ENCODE measurements around the gene TBC1D1. TPM values are rescaled to one million over a fixed set of nuclear protein-coding genes. Genes with fewer than 3 reads are reported as not detected.
A peak's percentile ranks its signal among the peaks of the same experiment; 100 is the strongest.

The TBC1D1 gene
- total RNA-seq, 1 donor = 66.6 TPM

DNA sequence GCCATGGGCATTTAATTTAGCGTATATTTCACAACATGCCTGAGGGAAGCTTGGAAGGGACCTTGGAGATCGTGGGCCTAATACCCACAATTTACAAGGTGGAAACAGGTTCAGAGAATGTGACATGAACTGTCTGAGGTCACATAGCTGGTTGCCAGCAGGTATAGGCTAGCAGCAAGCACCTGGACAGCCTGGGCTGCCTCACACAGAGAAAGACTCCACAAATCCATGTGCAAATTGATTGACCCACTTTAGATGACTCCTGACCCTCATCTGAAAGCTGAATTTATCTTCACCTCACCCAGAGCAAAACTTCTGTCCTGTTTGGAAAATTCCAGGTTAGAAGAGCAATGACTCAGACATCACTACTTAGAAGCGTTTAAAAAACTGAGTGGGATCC is 75.2 kb downstream of the TBC1D1 start:
- no peaks in the 10 kb centered on the region for H3K36me3 ChIP-seq (ENCODE audit: insufficient read depth, low read length)
- H3K4me2 ChIP-seq (ENCODE audit: insufficient read depth, low read length) = no peak overlapping the region
- no peaks in the 10 kb centered on the region for H3K27me3 ChIP-seq (ENCODE audit: insufficient read depth, low read length)
- H3K27ac ChIP-seq (ENCODE audit: low read depth, low read length) = no peak overlapping the region
- no peaks in the 10 kb centered on the region for H4K20me1 ChIP-seq (ENCODE audit: insufficient read depth, low read length)
- peaks cover 3% of the 10 kb centered on the region for H3K4me1 ChIP-seq (ENCODE audit: insufficient read depth, low read length)
- no peaks in the 10 kb centered on the region for H3K79me2 ChIP-seq (ENCODE audit: insufficient read depth, low read length)
- no peak overlapping the region for H3K4me3 ChIP-seq (ENCODE audit: insufficient read depth, low read length)
- TF ChIP-seq, protein P1, sequence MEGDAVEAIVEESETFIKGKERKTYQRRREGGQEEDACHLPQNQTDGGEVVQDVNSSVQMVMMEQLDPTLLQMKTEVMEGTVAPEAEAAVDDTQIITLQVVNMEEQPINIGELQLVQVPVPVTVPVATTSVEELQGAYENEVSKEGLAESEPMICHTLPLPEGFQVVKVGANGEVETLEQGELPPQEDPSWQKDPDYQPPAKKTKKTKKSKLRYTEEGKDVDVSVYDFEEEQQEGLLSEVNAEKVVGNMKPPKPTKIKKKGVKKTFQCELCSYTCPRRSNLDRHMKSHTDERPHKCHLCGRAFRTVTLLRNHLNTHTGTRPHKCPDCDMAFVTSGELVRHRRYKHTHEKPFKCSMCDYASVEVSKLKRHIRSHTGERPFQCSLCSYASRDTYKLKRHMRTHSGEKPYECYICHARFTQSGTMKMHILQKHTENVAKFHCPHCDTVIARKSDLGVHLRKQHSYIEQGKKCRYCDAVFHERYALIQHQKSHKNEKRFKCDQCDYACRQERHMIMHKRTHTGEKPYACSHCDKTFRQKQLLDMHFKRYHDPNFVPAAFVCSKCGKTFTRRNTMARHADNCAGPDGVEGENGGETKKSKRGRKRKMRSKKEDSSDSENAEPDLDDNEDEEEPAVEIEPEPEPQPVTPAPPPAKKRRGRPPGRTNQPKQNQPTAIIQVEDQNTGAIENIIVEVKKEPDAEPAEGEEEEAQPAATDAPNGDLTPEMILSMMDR (IDR thresholded peaks at IDR 0.05; ENCODE audit: extremely low read depth, low read depth, low read length) = no peak
- no peaks in the 10 kb centered on the region for H3K9me3 ChIP-seq (ENCODE audit: low read depth, low read length)
- no peak for DNase-seq (ENCODE audit: insufficient read length, low spot score, missing footprints)
- no peak overlapping the region for H2AFZ ChIP-seq (ENCODE audit: low read length)

DNA sequence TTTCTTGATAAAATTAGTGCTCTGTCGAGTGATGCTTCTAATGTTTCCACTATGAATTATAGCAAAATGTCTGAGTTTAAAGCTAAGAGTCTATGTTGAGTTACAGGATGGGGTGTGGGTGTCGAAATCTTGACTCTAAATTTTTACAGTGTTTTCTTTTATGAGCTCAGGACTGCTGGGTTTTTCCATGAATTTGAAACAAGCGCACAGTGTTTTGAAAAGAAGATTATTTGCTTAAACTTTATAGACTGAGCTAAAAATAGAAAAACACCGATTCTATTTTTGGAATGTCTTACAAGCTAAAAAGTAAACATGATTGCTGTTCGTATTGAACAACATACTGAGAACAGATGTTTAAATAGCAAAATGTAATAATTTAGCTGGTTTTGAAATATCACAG is 76.9 kb downstream of the TBC1D1 start:
- peaks cover 3% of the 10 kb centered on the region for H3K4me1 ChIP-seq (ENCODE audit: insufficient read depth, low read length)
- H4K20me1 ChIP-seq (ENCODE audit: insufficient read depth, low read length) = no peaks in the 10 kb centered on the region
- H3K9me3 ChIP-seq (ENCODE audit: low read depth, low read length) = no peaks in the 10 kb centered on the region
- H3K4me3 ChIP-seq (ENCODE audit: insufficient read depth, low read length) = no peak overlapping the region
- H3K36me3 ChIP-seq (ENCODE audit: insufficient read depth, low read length) = no peaks in the 10 kb centered on the region
- no peaks in the 10 kb centered on the region for H3K79me2 ChIP-seq (ENCODE audit: insufficient read depth, low read length)
- TF ChIP-seq, protein P1 (IDR thresholded peaks at IDR 0.05; ENCODE audit: extremely low read depth, low read depth, low read length) = no peak
- H2AFZ ChIP-seq (ENCODE audit: low read length) = no peak overlapping the region
- DNase-seq (ENCODE audit: insufficient read length, low spot score, missing footprints) = no peak
- no peaks in the 10 kb centered on the region for H3K27me3 ChIP-seq (ENCODE audit: insufficient read depth, low read length)
- peak overlapping the region; percentile 6 for H3K4me2 ChIP-seq (ENCODE audit: insufficient read depth, low read length)
- H3K27ac ChIP-seq (ENCODE audit: low read depth, low read length) = no peak overlapping the region

DNA sequence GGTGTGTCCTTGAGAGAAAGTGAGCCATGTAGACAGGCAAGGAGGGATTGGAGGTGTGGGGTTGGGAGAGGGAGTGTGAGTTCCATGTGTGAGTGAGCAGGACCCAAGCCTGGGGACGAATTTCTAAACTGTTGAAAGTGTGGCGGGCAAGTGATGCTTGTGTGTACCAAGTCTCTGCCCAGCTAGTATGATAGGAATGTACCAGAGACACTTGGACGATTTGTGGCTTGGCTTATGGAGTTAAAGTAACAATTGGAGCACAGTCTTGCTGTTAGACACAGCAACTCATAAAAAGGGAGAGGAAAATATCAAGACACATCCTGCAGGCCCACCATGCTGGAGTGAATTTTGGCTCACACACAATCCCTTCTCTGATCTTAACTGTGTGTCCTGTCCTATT is 77.9 kb downstream of the TBC1D1 start:
- no peaks in the 10 kb centered on the region for H3K79me2 ChIP-seq (ENCODE audit: insufficient read depth, low read length)
- H4K20me1 ChIP-seq (ENCODE audit: insufficient read depth, low read length) = no peaks in the 10 kb centered on the region
- DNase-seq (ENCODE audit: insufficient read length, low spot score, missing footprints) = no peak
- H3K9me3 ChIP-seq (ENCODE audit: low read depth, low read length) = no peaks in the 10 kb centered on the region
- peaks cover 3% of the 10 kb centered on the region for H3K4me1 ChIP-seq (ENCODE audit: insufficient read depth, low read length)
- no peaks in the 10 kb centered on the region for H3K27me3 ChIP-seq (ENCODE audit: insufficient read depth, low read length)
- H2AFZ ChIP-seq (ENCODE audit: low read length) = no peak overlapping the region
- no peaks in the 10 kb centered on the region for H3K36me3 ChIP-seq (ENCODE audit: insufficient read depth, low read length)
- H3K4me2 ChIP-seq (ENCODE audit: insufficient read depth, low read length) = no peak overlapping the region
- no peak overlapping the region for H3K27ac ChIP-seq (ENCODE audit: low read depth, low read length)
- no peak overlapping the region for H3K4me3 ChIP-seq (ENCODE audit: insufficient read depth, low read length)
- TF ChIP-seq, protein P1 (IDR thresholded peaks at IDR 0.05; ENCODE audit: extremely low read depth, low read depth, low read length) = no peak

DNA sequence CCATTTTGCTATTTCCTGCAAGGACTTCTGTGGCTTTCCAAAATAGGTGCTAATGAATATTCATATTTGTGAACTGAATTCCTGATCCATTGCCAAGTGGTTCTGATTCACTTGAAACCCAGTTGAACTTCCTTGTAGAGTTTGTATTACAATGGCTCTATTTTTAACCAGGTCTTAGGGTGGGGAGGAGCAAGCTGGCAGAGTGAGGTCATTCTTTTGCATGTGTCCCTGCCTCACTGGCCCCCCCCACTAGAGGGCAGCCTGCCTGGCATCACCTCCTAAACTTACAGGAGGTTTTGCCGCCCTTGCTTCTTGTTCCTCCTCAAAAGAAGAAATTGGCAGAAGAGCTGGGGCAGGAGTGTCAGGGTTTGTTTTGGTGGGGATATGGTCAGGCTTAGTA is 79.8 kb downstream of the TBC1D1 start:
- no peaks in the 10 kb centered on the region for H3K79me2 ChIP-seq (ENCODE audit: insufficient read depth, low read length)
- H3K4me1 ChIP-seq (ENCODE audit: insufficient read depth, low read length) = peaks cover 3% of the 10 kb centered on the region
- no peaks in the 10 kb centered on the region for H4K20me1 ChIP-seq (ENCODE audit: insufficient read depth, low read length)
- DNase-seq (ENCODE audit: insufficient read length, low spot score, missing footprints) = no peak
- no peak overlapping the region for H3K4me2 ChIP-seq (ENCODE audit: insufficient read depth, low read length)
- H3K36me3 ChIP-seq (ENCODE audit: insufficient read depth, low read length) = no peaks in the 10 kb centered on the region
- H3K27ac ChIP-seq (ENCODE audit: low read depth, low read length) = no peak overlapping the region
- H2AFZ ChIP-seq (ENCODE audit: low read length) = no peak overlapping the region
- no peaks in the 10 kb centered on the region for H3K9me3 ChIP-seq (ENCODE audit: low read depth, low read length)
- no peak overlapping the region for H3K4me3 ChIP-seq (ENCODE audit: insufficient read depth, low read length)
- TF ChIP-seq, protein P1 (IDR thresholded peaks at IDR 0.05; ENCODE audit: extremely low read depth, low read depth, low read length) = peak; percentile 65
- H3K27me3 ChIP-seq (ENCODE audit: insufficient read depth, low read length) = no peaks in the 10 kb centered on the region

Measured in osteoblast (primary cell).